ENCODE results near the gene RETREG1.
"Not testable (repeated sequence)": the region's sequence is repeated elsewhere in the genome, so short reads cannot be mapped to it uniquely, and the experiment has no call there.

Gene RETREG1

DNA sequence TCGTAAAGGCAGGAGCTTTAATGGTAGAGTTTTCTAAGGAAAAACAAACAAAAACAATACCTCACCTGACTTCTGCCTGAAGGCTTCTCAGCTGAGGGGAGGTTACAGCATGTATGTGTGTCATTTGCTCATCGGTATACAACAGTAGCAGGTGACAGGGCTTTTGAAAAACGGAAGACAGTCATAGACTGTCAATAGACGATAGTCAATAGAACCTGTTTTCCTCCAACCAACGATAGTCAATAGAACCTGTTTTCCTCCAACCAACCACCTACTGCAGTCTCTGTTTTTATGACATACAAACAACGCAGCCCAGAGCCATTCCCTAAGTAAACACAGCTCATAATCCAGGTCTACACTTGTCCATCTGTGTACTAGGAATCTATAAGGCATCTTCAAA lies 74.6 kb downstream of the RETREG1 start:
- CTCF ChIA-PET: interaction anchor here (1.4 to 1.5 kb wide), 2 partner anchors 10 kb away, joined by 3 to 7 read pairs; no protein-coding TSS in a partner anchor
- no peak for TF ChIP-seq FOXM1 (IDR thresholded peaks at IDR 0.05; ENCODE audit: borderline replicate concordance)
- TF ChIP-seq ZNF384 (IDR thresholded peaks at IDR 0.05): no peak
- TF ChIP-seq BHLHE40 (IDR thresholded peaks at IDR 0.05; ENCODE audit: borderline replicate concordance): no peak
- TF ChIP-seq SUZ12 (IDR thresholded peaks at IDR 0.05): no peak
- no peak for TF ChIP-seq LEF1 (IDR thresholded peaks at IDR 0.05; ENCODE audit: borderline replicate concordance)
- TF ChIP-seq FOXA1 (IDR thresholded peaks at IDR 0.05): no peak
- TF ChIP-seq CTBP1 (IDR thresholded peaks at IDR 0.05; ENCODE audit: borderline replicate concordance): no peak
- TF ChIP-seq TARDBP (IDR thresholded peaks at IDR 0.05): no peak
- no peak for TF ChIP-seq HDGF (IDR thresholded peaks at IDR 0.05; ENCODE audit: borderline replicate concordance)
- no peak for TF ChIP-seq ARNT (IDR thresholded peaks at IDR 0.05)
- TF ChIP-seq NFRKB (IDR thresholded peaks at IDR 0.05): no peak
- no peak for TF ChIP-seq FOXK2 (IDR thresholded peaks at IDR 0.05)
- no peak for TF ChIP-seq ELF4 (IDR thresholded peaks at IDR 0.05)
- TF ChIP-seq, protein P1, sequence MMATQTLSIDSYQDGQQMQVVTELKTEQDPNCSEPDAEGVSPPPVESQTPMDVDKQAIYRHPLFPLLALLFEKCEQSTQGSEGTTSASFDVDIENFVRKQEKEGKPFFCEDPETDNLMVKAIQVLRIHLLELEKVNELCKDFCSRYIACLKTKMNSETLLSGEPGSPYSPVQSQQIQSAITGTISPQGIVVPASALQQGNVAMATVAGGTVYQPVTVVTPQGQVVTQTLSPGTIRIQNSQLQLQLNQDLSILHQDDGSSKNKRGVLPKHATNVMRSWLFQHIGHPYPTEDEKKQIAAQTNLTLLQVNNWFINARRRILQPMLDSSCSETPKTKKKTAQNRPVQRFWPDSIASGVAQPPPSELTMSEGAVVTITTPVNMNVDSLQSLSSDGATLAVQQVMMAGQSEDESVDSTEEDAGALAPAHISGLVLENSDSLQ (IDR thresholded peaks at IDR 0.05): no peak
- no peak for TF ChIP-seq L3MBTL2 (conservative IDR thresholded peaks at IDR 0.05)
- no peak for TF ChIP-seq SP1 (IDR thresholded peaks at IDR 0.05)
- DNase-seq (ENCODE audit: extremely low spot score): no peak
- POLR2A ChIA-PET: no interaction called here

DNA sequence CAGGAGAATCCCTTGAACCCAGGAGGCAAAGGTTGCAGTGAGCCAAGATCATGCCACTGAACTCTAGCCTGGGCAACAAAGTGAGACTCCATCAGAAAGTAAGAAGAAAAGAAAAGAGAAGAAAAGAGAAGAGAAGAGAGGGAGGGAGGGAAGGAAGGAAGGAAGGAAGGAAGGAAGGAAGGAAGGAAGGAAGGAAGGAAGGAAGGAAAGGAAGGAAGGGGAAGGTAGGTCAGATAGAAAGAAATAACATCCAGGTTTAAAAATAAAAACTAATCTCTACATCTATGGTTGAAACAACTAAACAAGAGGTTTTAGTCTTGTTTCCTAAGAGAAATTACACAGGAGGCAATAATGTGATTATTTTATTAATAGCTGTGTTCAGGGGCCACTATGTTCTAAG lies 75.2 kb downstream of the RETREG1 start:
- DNase-seq (ENCODE audit: extremely low spot score); POLR2A ChIA-PET: not testable (repeated sequence)
- CTCF ChIA-PET: interaction anchor here (1.4 to 1.5 kb wide), 2 partner anchors 9 to 11 kb away, joined by 3 to 7 read pairs; no protein-coding TSS in a partner anchor

DNA sequence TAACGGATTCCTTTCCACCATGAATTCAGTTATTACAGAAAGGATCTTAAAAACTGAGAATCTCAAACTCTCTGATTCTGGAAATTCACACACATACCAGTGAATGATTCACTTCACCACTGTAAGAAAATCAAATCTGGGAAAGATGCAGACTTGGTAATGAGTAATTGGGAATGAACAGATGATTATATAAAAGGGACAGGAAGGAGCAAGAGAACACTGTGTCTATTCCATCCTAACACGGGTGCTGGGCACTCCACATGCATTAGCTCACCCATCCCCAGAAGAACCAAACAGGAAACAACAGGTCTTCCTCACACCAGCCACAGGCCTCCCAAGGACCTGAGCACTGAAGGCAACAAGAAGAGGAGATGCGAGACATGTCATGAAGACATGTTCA lies 76.4 kb downstream of the RETREG1 start:
- ChIA-PET POLR2A (no interaction called here), CTCF (no interaction called here)
- TF ChIP-seq FOXM1 (IDR thresholded peaks at IDR 0.05; ENCODE audit: borderline replicate concordance) (no peak), ARNT (IDR thresholded peaks at IDR 0.05) (no peak), BHLHE40 (IDR thresholded peaks at IDR 0.05; ENCODE audit: borderline replicate concordance) (no peak), CTBP1 (IDR thresholded peaks at IDR 0.05; ENCODE audit: borderline replicate concordance) (no peak), NFRKB (IDR thresholded peaks at IDR 0.05) (no peak)
- no peak for DNase-seq (ENCODE audit: extremely low spot score)

DNA sequence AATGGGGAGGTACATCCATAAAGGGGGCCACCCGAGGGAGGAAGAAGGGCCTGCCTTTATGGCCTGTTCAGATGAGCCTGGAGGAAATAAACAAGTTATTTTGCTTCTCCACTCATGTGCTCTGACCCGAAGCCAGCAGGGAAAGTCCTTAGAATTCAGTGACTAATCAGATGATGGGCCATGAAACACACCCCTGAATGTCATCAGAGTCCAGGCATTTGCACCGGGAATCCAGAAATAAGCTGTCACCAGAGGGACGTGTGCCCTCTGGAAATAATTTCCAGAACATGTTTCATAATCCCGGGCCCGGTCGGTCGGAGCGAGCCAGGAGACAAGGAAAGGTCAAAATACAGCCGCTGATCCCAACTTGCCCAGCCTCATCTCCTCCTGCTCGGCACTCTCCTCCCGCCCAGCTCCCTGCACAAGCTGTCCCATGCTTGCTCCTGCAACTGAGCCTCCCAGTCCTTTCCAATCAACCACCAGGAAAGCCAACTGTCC lies 77.6 kb downstream of the RETREG1 start:
- POLR2A ChIA-PET: no interaction called here
- DNase-seq (ENCODE audit: extremely low spot score): no peak
- TF ChIP-seq BHLHE40 (IDR thresholded peaks at IDR 0.05; ENCODE audit: borderline replicate concordance): no peak
- no peak for TF ChIP-seq ELF4 (IDR thresholded peaks at IDR 0.05)
- no peak for TF ChIP-seq L3MBTL2 (conservative IDR thresholded peaks at IDR 0.05)
- TF ChIP-seq ZNF384 (IDR thresholded peaks at IDR 0.05): no peak
- no peak for TF ChIP-seq FOXA1 (IDR thresholded peaks at IDR 0.05)
- TF ChIP-seq SUZ12 (IDR thresholded peaks at IDR 0.05): no peak
- no peak for TF ChIP-seq NFRKB (IDR thresholded peaks at IDR 0.05)
- TF ChIP-seq, protein P1 (IDR thresholded peaks at IDR 0.05): no peak
- no peak for TF ChIP-seq FOXK2 (IDR thresholded peaks at IDR 0.05)
- TF ChIP-seq CTBP1 (IDR thresholded peaks at IDR 0.05; ENCODE audit: borderline replicate concordance): no peak
- TF ChIP-seq LEF1 (IDR thresholded peaks at IDR 0.05; ENCODE audit: borderline replicate concordance): no peak
- TF ChIP-seq SP1 (IDR thresholded peaks at IDR 0.05): no peak
- TF ChIP-seq ARNT (IDR thresholded peaks at IDR 0.05): no peak
- TF ChIP-seq TARDBP (IDR thresholded peaks at IDR 0.05): no peak
- CTCF ChIA-PET: interaction anchor here (0.6 kb wide), 1 partner anchor 84 kb away, joined by 3 read pairs; no protein-coding TSS in a partner anchor

DNA sequence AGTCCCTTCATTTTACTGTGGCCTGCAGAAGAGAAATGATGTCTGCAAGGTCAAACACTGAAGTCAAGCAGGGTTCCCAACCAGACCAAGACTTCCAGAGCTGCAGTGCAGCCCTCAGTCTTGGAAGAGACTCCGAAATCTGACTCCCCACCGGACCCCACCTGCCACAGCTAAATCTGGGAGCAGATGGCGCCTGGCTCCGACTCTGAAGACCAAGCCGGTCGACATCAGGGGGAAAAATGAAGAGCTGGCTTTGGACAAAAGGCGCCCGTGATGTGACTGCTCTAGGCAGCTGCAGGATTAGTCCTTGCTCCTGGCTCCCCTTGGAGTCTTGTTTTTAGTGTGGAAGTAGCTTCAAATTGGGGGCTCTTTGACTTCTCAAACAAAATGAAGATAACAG lies 78.8 kb downstream of the RETREG1 start:
- ChIA-PET POLR2A (no interaction called here), CTCF (no interaction called here)
- TF ChIP-seq FOXM1 (IDR thresholded peaks at IDR 0.05; ENCODE audit: borderline replicate concordance) (no peak), HDGF (IDR thresholded peaks at IDR 0.05; ENCODE audit: borderline replicate concordance) (no peak), SP1 (IDR thresholded peaks at IDR 0.05) (no peak), L3MBTL2 (conservative IDR thresholded peaks at IDR 0.05) (no peak), ARNT (IDR thresholded peaks at IDR 0.05) (no peak), NFRKB (IDR thresholded peaks at IDR 0.05) (no peak), LEF1 (IDR thresholded peaks at IDR 0.05; ENCODE audit: borderline replicate concordance) (no peak), FOXK2 (IDR thresholded peaks at IDR 0.05) (no peak), TARDBP (IDR thresholded peaks at IDR 0.05) (no peak), BHLHE40 (IDR thresholded peaks at IDR 0.05; ENCODE audit: borderline replicate concordance) (no peak), ZNF384 (IDR thresholded peaks at IDR 0.05) (no peak), CTBP1 (IDR thresholded peaks at IDR 0.05; ENCODE audit: borderline replicate concordance) (no peak), FOXA1 (IDR thresholded peaks at IDR 0.05) (no peak), SUZ12 (IDR thresholded peaks at IDR 0.05) (no peak)
- TF ChIP-seq, protein P1 (IDR thresholded peaks at IDR 0.05): no peak
- no peak for DNase-seq (ENCODE audit: extremely low spot score)

DNA sequence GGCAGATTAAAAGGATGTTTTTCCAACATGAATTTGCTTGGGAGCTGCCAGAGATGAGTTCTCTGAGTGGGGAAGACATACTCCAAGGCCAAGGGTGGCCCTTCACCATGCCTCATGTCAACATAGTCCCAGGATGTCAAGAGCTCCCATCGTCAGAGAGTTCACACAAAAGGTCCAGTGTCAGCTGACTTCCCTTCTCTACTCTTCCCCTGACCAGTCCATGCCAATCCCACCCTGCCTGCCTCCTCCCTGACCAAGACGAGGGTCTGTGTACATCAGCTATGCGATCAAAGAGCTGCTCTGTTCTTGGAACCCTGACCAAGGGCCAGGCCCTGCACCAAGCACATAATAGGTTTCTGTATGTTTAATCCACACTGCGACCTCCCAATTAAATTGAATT lies 80.0 kb downstream of the RETREG1 start:
- DNase-seq (ENCODE audit: extremely low spot score): no peak
- ChIA-PET CTCF (no interaction called here), POLR2A (interaction anchor here (0.5 kb wide), 1 partner anchor 56 kb away, joined by 3 read pairs; no protein-coding TSS in a partner anchor)
- TF ChIP-seq FOXK2 (IDR thresholded peaks at IDR 0.05) (no peak), FOXM1 (IDR thresholded peaks at IDR 0.05; ENCODE audit: borderline replicate concordance) (no peak), LEF1 (IDR thresholded peaks at IDR 0.05; ENCODE audit: borderline replicate concordance) (no peak), ZNF384 (IDR thresholded peaks at IDR 0.05) (no peak), NFRKB (IDR thresholded peaks at IDR 0.05) (no peak), TARDBP (IDR thresholded peaks at IDR 0.05) (no peak), ELF4 (IDR thresholded peaks at IDR 0.05) (no peak), SP1 (IDR thresholded peaks at IDR 0.05) (no peak), L3MBTL2 (conservative IDR thresholded peaks at IDR 0.05) (no peak), HDGF (IDR thresholded peaks at IDR 0.05; ENCODE audit: borderline replicate concordance) (no peak)
- TF ChIP-seq, protein P1 (IDR thresholded peaks at IDR 0.05): no peak

Measured in HEK293T (cell line).